Thoracic aorta (tissue), 2 donors: Measurements from ENCODE around the gene MBD5. TPM values are rescaled to one million over a fixed set of nuclear protein-coding genes. Genes with fewer than 3 reads are reported as not detected.

ENCODE experiments used
- ATAC-seq: fragments of 150-250 bp; one replicate; pipeline ENCODE4 v1.8.0; 2017; ENCODE audit warnings: low read depth; ENCODE audit not compliant: insufficient number of reproducible peaks, low FRiP score
- DNase-seq: peaks from one replicate; pipeline ENCODE4 v3.0.0-alpha.2; 2020; ENCODE audit warnings: low spot score
- H3K27ac ChIP-seq, 2 donors: fragments of 200-600 bp; sonication (generic); 1 replicate in 1 of 2; 2 replicates in 1 of 2; pipeline ENCODE4 v1.5.1; 2016; ENCODE audit warnings: mild to moderate bottlenecking in 2 of 2, moderate library complexity in 2 of 2
- H3K27me3 ChIP-seq: fragments of 200-600 bp; sonication (generic); replicated peaks from 2 replicates; pipeline ENCODE4 v1.6.0; 2016; ENCODE audit warnings: mild to moderate bottlenecking; ENCODE audit not compliant: insufficient read depth
- H3K36me3 ChIP-seq: fragments of 200-600 bp; sonication (generic); one replicate; pipeline ENCODE4 v1.5.1; 2016
- H3K4me1 ChIP-seq, 2 donors: fragments of 200-600 bp; sonication (generic); 1 replicate in 1 of 2; 2 replicates in 1 of 2; pipeline versions ENCODE4 v1.5.1 to v1.6.0; 2016; ENCODE audit warnings: low read depth in 2 of 2, mild to moderate bottlenecking in 1 of 2; ENCODE audit not compliant: control insufficient read depth in 1 of 2
- H3K4me3 ChIP-seq: fragments of 200-600 bp; sonication (generic); 2 replicates; pipeline ENCODE4 v1.5.1; 2016; ENCODE audit warnings: mild to moderate bottlenecking
- H3K9me3 ChIP-seq: fragments of 200-600 bp; sonication (generic); 2 replicates; pipeline ENCODE4 v1.5.1; 2016
- total RNA-seq, 2 donors: library from RNA; depleted of rRNA; stranded (reverse); fragments of >200 nt; gene quantifications; one replicate each; pipeline versions ENCODE4 v1.1.0 to v1.2.3, GENCODE V29; 2016
- TF ChIP-seq, protein P1 (sequence below): fragments of 200-600 bp; sonication (generic); IDR thresholded peaks from one replicate; pipeline ENCODE4 v1.5.1; 2019; ENCODE audit warnings: antibody characterized with exemption

Gene MBD5
- total RNA-seq, 2 donors from 2014 or later: 35.1 to 50.3 TPM

- H3K4me3 ChIP-seq: no peak overlapping the region
Measured at GRCh38 chr2:148519013-148519412, 498.1 kb downstream of the MBD5 start.

DNA sequence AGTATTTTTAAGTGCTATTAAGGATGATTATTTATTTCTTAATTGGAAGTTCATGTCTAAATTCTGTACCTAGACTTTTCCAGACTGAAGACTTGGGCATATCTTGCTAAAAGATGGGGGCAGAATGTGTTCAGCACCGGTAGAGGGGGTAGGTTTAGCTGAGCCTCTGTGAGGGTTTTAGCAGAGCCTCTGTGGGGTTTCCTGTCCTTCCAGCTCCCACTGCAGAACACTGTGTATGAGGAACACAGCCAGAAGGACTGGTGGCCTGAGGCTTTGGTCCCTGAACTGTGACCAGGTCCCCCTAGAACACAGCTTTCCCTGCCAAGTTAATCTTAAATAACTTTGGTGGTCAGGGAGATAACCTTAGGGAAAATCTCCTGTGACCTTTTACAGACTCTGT lies 500.3 kb downstream of the MBD5 start:
- no peaks in the 10 kb centered on the region for H3K36me3 ChIP-seq
- no peaks in the 10 kb centered on the region for H3K27me3 ChIP-seq
- TF ChIP-seq, protein P1, sequence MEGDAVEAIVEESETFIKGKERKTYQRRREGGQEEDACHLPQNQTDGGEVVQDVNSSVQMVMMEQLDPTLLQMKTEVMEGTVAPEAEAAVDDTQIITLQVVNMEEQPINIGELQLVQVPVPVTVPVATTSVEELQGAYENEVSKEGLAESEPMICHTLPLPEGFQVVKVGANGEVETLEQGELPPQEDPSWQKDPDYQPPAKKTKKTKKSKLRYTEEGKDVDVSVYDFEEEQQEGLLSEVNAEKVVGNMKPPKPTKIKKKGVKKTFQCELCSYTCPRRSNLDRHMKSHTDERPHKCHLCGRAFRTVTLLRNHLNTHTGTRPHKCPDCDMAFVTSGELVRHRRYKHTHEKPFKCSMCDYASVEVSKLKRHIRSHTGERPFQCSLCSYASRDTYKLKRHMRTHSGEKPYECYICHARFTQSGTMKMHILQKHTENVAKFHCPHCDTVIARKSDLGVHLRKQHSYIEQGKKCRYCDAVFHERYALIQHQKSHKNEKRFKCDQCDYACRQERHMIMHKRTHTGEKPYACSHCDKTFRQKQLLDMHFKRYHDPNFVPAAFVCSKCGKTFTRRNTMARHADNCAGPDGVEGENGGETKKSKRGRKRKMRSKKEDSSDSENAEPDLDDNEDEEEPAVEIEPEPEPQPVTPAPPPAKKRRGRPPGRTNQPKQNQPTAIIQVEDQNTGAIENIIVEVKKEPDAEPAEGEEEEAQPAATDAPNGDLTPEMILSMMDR: no peak
- no peaks in the 10 kb centered on the region for H3K9me3 ChIP-seq
- peaks cover 0 to 21% of the 10 kb centered on the region in 2 donors for H3K4me1 ChIP-seq
- ATAC-seq (no peak), DNase-seq (no peak)
- no peak overlapping the region for H3K4me3 ChIP-seq
- H3K27ac ChIP-seq: no peak overlapping the region

More at GRCh38 chr2:148519013-148519412, 498.1 kb downstream of the MBD5 start:
- ATAC-seq (no peak), DNase-seq (no peak)
- H3K9me3 ChIP-seq: no peaks in the 10 kb centered on the region
- TF ChIP-seq, protein P1: no peak
- no peaks in the 10 kb centered on the region for H3K36me3 ChIP-seq
- no peak overlapping the region for H3K27ac ChIP-seq
- peaks cover 3 to 23% of the 10 kb centered on the region in 2 donors for H3K4me1 ChIP-seq
- no peaks in the 10 kb centered on the region for H3K27me3 ChIP-seq

DNA sequence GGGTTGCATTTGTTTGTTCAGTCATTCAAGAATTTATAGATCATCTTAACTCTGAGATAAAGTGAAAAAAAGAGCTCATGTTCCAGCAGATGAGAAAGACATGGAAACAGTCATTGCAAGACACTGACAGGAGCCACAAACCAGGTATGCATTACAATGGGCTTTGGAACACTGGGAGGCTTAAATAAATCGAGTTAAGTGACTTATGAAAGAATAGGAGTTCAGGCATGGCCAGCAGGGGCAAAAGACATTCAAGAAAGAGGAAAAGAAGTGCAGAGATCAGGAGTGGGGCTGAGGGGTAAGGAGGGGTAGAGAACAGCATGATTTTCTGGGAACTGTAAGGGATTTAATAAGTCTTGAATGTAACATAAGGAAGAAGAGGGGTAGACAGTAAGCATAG lies 502.4 kb downstream of the MBD5 start:
- Histone ChIP-seq H3K9me3 (no peaks in the 10 kb centered on the region), H3K27me3 (no peaks in the 10 kb centered on the region), H3K27ac (no peak overlapping the region), H3K4me3 (no peak overlapping the region), H3K4me1 (peaks cover 0 to 9% of the 10 kb centered on the region in 2 donors), H3K36me3 (no peaks in the 10 kb centered on the region)
- ATAC-seq: no peak
- DNase-seq: no peak
- TF ChIP-seq, protein P1: no peak

- TF ChIP-seq, protein P1: no peak
- no peak overlapping the region for H3K27ac ChIP-seq
- no peaks in the 10 kb centered on the region for H3K27me3 ChIP-seq
- no peaks in the 10 kb centered on the region for H3K9me3 ChIP-seq
- H3K4me3 ChIP-seq: no peak overlapping the region
- DNase-seq (no peak), ATAC-seq (no peak)
- peaks cover 0 to 9% of the 10 kb centered on the region in 2 donors for H3K4me1 ChIP-seq
- H3K36me3 ChIP-seq: no peaks in the 10 kb centered on the region
Measured at GRCh38 chr2:148524519-148524919, 503.6 kb downstream of the MBD5 start.

- H3K4me3 ChIP-seq: no peak overlapping the region
- H3K27me3 ChIP-seq: no peaks in the 10 kb centered on the region
- no peaks in the 10 kb centered on the region for H3K9me3 ChIP-seq
- ATAC-seq (no peak), DNase-seq (no peak)
- H3K27ac ChIP-seq: no peak overlapping the region
- TF ChIP-seq, protein P1: no peak
- H3K36me3 ChIP-seq: no peaks in the 10 kb centered on the region
- H3K4me1 ChIP-seq: peaks cover 0 to 9% of the 10 kb centered on the region in 2 donors
Measured at GRCh38 chr2:148525130-148525529, 504.2 kb downstream of the MBD5 start.
